HL-60 (cell line): Measurements from ENCODE around the gene EPS8L1.

Source experiments
- GABPA ChIP-seq: IDR thresholded peaks from 2 replicates; pipeline ENCODE4 v1.6.1; 2012; ENCODE audit warnings: low read depth
- TF ChIP-seq, protein P1 (sequence below): IDR thresholded peaks from one replicate; pipeline ENCODE4 v1.5.1; 2011; ENCODE audit warnings: low read length, control low read depth, inconsistent platforms; ENCODE audit not compliant: insufficient read depth
- TF ChIP-seq, protein P2 (sequence below): IDR thresholded peaks from 2 replicates; pipeline ENCODE4 v1.6.1; 2012; ENCODE audit warnings: low read depth; ENCODE audit not compliant: insufficient replicate concordance

DNA sequence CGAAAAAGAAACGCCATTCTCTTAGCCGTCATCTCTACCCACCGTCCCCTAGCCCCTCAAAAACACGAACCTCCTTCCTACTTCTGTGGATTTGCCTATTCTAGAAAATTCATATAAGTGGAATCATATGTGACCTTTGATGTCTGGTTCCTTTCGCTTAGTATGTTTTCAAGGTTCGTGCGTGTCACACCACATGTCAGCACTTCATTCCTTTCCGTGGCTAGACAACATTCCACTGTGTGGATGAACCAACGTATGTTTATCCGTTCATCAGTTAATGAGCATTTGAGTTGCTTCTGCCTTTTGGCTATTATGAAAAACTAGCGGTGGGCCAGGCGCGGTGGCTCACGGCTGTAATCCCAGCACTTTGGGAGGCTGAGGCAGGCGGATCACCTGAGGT lies 55.8 kb downstream of the EPS8L1 start:
- TF ChIP-seq, protein P1, sequence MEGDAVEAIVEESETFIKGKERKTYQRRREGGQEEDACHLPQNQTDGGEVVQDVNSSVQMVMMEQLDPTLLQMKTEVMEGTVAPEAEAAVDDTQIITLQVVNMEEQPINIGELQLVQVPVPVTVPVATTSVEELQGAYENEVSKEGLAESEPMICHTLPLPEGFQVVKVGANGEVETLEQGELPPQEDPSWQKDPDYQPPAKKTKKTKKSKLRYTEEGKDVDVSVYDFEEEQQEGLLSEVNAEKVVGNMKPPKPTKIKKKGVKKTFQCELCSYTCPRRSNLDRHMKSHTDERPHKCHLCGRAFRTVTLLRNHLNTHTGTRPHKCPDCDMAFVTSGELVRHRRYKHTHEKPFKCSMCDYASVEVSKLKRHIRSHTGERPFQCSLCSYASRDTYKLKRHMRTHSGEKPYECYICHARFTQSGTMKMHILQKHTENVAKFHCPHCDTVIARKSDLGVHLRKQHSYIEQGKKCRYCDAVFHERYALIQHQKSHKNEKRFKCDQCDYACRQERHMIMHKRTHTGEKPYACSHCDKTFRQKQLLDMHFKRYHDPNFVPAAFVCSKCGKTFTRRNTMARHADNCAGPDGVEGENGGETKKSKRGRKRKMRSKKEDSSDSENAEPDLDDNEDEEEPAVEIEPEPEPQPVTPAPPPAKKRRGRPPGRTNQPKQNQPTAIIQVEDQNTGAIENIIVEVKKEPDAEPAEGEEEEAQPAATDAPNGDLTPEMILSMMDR: no peak
- TF ChIP-seq, protein P2, sequence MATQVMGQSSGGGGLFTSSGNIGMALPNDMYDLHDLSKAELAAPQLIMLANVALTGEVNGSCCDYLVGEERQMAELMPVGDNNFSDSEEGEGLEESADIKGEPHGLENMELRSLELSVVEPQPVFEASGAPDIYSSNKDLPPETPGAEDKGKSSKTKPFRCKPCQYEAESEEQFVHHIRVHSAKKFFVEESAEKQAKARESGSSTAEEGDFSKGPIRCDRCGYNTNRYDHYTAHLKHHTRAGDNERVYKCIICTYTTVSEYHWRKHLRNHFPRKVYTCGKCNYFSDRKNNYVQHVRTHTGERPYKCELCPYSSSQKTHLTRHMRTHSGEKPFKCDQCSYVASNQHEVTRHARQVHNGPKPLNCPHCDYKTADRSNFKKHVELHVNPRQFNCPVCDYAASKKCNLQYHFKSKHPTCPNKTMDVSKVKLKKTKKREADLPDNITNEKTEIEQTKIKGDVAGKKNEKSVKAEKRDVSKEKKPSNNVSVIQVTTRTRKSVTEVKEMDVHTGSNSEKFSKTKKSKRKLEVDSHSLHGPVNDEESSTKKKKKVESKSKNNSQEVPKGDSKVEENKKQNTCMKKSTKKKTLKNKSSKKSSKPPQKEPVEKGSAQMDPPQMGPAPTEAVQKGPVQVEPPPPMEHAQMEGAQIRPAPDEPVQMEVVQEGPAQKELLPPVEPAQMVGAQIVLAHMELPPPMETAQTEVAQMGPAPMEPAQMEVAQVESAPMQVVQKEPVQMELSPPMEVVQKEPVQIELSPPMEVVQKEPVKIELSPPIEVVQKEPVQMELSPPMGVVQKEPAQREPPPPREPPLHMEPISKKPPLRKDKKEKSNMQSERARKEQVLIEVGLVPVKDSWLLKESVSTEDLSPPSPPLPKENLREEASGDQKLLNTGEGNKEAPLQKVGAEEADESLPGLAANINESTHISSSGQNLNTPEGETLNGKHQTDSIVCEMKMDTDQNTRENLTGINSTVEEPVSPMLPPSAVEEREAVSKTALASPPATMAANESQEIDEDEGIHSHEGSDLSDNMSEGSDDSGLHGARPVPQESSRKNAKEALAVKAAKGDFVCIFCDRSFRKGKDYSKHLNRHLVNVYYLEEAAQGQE: no peak
- TF ChIP-seq GABPA: no peak
